Uterus (tissue), 4 donors: ENCODE data around the gene TUBA1C. TPM values are rescaled to one million over a fixed set of nuclear protein-coding genes. Genes with fewer than 3 reads are reported as not detected.
A peak's percentile ranks its signal among the peaks of the same experiment; 100 is the strongest.

ENCODE experiments used
- DNase-seq, 2 donors: peaks; one replicate each; pipeline ENCODE4 v3.0.0-alpha.2; 2019 to 2020
- H3K27ac ChIP-seq, 2 donors: fragments of 200-600 bp; sonication (generic); 1 replicate in 1 of 2; 2 replicates in 1 of 2; pipeline ENCODE4 v1.5.1; 2016 to 2018
- H3K27me3 ChIP-seq, 2 donors: fragments of 200-600 bp; sonication (generic); one replicate each; pipeline ENCODE4 v1.5.1; 2018 to 2019; ENCODE audit warnings: control low read depth in 1 of 2
- H3K36me3 ChIP-seq, 2 donors: fragments of 200-600 bp; sonication (generic); one replicate each; pipeline ENCODE4 v1.5.1; 2019; ENCODE audit warnings: control low read depth in 1 of 2
- H3K4me1 ChIP-seq, 2 donors: fragments of 200-600 bp; sonication (generic); one replicate each; pipeline ENCODE4 v1.5.1; 2018 to 2019; ENCODE audit warnings: control low read depth in 1 of 2
- H3K4me3 ChIP-seq, 2 donors: fragments of 200-600 bp; sonication (generic); 1 replicate in 1 of 2; 2 replicates in 1 of 2; pipeline ENCODE4 v1.5.1; 2018 to 2019; ENCODE audit warnings: mild to moderate bottlenecking in 1 of 2
- H3K9me3 ChIP-seq, 2 donors: fragments of 200-600 bp; sonication (generic); one replicate each; pipeline ENCODE4 v1.5.1; 2019; ENCODE audit warnings: control low read depth in 1 of 2
- POLR2A ChIP-seq, 2 donors: fragments of 450-650 bp; IDR thresholded peaks; one replicate each; pipeline ENCODE4 v1.6.1; 2016; ENCODE audit warnings: antibody characterized with exemption in 2 of 2, mild to moderate bottlenecking in 1 of 2, moderate library complexity in 1 of 2
- intact Hi-C: fragments of 100-400 bp; cut with DNase I; formaldehyde crosslinking; loops from one replicate; pipeline ENCODE4 v1.15.1; 2023; ENCODE audit warnings: low total_unique reads
- total RNA-seq, 4 donors: library from RNA; depleted of rRNA in 3 of 4; stranded (reverse); fragments of >200 nt in 3 of 4; gene quantifications; one replicate each; pipeline versions ENCODE4 v1.1.0 to v1.2.4, GENCODE V29; 2014 to 2023
- TF ChIP-seq, protein P1 (sequence below), 4 experiments: fragments of 200-600 bp in 2 of 4; fragments of 450-650 bp in 2 of 4; sonication (generic) in 2 of 4; IDR thresholded peaks; one replicate each; pipeline ENCODE4 v1.5.1; 2016 to 2019; ENCODE audit warnings: antibody characterized with exemption in 4 of 4, mild to moderate bottlenecking in 2 of 4, moderate library complexity in 1 of 4
- donor health status: DM: yes; HTN: yes; CAD: no.

TUBA1C gene
- total RNA-seq, 4 donors from 2014 or later, result 30.7 to 90.0 (median 74.6) TPM

- intact Hi-C loops, result no loop called here
- H3K36me3 ChIP-seq, result no peaks in the 10 kb centered on the region
- peaks cover 0 to 4% of the 10 kb centered on the region in 2 donors for H3K4me1 ChIP-seq
- DNase-seq, result no peak
- peak overlapping the region; percentile 46 to 65 for H3K4me3 ChIP-seq
- TF ChIP-seq, protein P1, sequence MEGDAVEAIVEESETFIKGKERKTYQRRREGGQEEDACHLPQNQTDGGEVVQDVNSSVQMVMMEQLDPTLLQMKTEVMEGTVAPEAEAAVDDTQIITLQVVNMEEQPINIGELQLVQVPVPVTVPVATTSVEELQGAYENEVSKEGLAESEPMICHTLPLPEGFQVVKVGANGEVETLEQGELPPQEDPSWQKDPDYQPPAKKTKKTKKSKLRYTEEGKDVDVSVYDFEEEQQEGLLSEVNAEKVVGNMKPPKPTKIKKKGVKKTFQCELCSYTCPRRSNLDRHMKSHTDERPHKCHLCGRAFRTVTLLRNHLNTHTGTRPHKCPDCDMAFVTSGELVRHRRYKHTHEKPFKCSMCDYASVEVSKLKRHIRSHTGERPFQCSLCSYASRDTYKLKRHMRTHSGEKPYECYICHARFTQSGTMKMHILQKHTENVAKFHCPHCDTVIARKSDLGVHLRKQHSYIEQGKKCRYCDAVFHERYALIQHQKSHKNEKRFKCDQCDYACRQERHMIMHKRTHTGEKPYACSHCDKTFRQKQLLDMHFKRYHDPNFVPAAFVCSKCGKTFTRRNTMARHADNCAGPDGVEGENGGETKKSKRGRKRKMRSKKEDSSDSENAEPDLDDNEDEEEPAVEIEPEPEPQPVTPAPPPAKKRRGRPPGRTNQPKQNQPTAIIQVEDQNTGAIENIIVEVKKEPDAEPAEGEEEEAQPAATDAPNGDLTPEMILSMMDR (IDR thresholded peaks at IDR 0.05), result no peak
- TF ChIP-seq POLR2A (IDR thresholded peaks at IDR 0.05), result no peak
- no peaks in the 10 kb centered on the region for H3K9me3 ChIP-seq
- H3K27ac ChIP-seq, result peak overlapping the region; percentile 42 to 60
- H3K27me3 ChIP-seq, result no peaks in the 10 kb centered on the region
Observed at GRCh38 chr12:49322367-49322707, 57.5 kb downstream of the TUBA1C start.

DNA sequence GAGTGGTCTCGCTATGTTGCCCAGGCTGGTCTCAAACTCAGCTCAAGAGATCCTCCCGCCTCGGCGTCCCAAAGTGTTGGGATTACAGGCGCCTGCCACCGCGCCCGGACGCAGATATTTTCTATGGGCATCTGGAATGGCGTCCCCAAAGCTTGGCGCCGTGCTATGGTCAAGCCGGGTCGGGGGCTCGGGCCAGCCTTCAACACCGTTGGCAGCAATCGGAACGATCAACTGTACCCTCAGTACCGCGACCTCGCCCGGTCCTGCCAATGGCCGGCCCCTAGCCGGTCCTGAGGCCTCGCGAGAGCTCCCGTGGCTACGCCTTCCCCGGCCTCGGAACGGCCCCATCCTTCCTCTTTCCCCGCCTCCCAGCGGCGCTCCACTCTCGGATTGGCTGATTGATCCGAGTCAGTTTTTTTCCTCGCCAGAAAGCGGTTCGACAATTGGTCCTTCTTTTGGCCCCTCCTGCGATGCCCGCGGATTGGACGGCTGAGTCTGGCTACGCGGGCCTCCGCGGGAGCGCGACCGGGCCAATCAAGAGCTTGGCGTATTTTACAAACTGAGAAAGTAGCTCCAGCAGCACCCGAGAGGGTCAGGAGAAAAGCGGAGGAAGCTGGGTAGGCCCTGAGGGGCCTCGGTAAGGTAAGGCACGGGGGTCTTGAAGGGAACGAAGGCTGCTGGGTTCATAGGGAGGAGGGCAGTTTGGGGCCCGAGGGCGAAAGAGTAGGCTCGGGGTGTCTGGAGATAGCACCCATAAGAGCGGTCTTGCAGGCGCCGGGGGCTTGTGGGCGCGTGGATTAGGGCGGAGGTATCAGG is 58.0 kb downstream of the TUBA1C start, which contains the start of gene TROAP:
Gene TROAP, plus strand, starts transcription at position 548 of the 816 bp plus-strand sequence. CDS start 354 bp downstream, outside the sequence.
- peak; percentile 17 to 58 for TF ChIP-seq POLR2A (IDR thresholded peaks at IDR 0.05)
- TF ChIP-seq, protein P1 (IDR thresholded peaks at IDR 0.05), result no peak
- H3K27me3 ChIP-seq, result no peaks in the 10 kb centered on the region
- peak within 1 kb of the TSS; percentile 42 to 60 for H3K27ac ChIP-seq
- no peaks in the 10 kb centered on the region for H3K36me3 ChIP-seq
- peak; percentile 96 to 97 for DNase-seq
- peaks cover 0 to 4% of the 10 kb centered on the region in 2 donors for H3K4me1 ChIP-seq
- intact Hi-C loops, result no loop called here
- H3K9me3 ChIP-seq, result no peaks in the 10 kb centered on the region
- H3K4me3 ChIP-seq, result peak within 1 kb of the TSS; percentile 46 to 65

- Histone ChIP-seq H3K27me3 (no peaks in the 10 kb centered on the region), H3K36me3 (no peaks in the 10 kb centered on the region), H3K27ac (no peak overlapping the region), H3K9me3 (no peaks in the 10 kb centered on the region), H3K4me1 (peaks cover 0 to 4% of the 10 kb centered on the region in 2 donors), H3K4me3 (peak overlapping the region; percentile 46 to 65)
- intact Hi-C loops, result no loop called here
- DNase-seq, result no peak
- no peak for TF ChIP-seq POLR2A (IDR thresholded peaks at IDR 0.05)
- TF ChIP-seq, protein P1 (IDR thresholded peaks at IDR 0.05), result no peak
Observed at GRCh38 chr12:49323524-49324097, 58.7 kb downstream of the TUBA1C start.

Other genes with a start within 250 kb of the TUBA1C start
- gene PRKAG1, start 246.3 kb upstream of the TUBA1C start, total RNA-seq, result 10 to 100 TPM; 34.7 to 46.6 (median 39.6) TPM
- gene KMT2D, start 204.3 kb upstream of the TUBA1C start, total RNA-seq, result 100 to 1,000 TPM in 1 of 4 donors, 10 to 100 TPM in 3; 22.3 to 138 (median 38.2) TPM
- gene RHEBL1, start 195.1 kb upstream of the TUBA1C start, total RNA-seq, result under 1 TPM in 1 of 4 donors, not detected in 3; 0.37 TPM
- gene DHH, start 170.3 kb upstream of the TUBA1C start, total RNA-seq, result 1 to 10 TPM in 2 of 4 donors, under 1 TPM in 1, not detected in 1; 0.26 to 1.7 (median 1.5) TPM
- gene LMBR1L, start 154.2 kb upstream of the TUBA1C start, total RNA-seq, result 100 to 1,000 TPM in 1 of 4 donors, 10 to 100 TPM in 3; 22.1 to 114 (median 43.2) TPM
- 100 to 1,000 TPM; 374 to 912 (median 498) TPM for gene TUBA1B, start 133.7 kb upstream of the TUBA1C start, total RNA-seq
- gene TUBA1A, start 76.0 kb upstream of the TUBA1C start, total RNA-seq, result 100 to 1,000 TPM; 241 to 900 (median 352) TPM
- 1 to 10 TPM in 2 of 4 donors, not detected in 2; 4.7 to 5.6 TPM for gene PRPH, start 30.1 kb downstream of the TUBA1C start, total RNA-seq
- gene TROAP, start 58.2 kb downstream of the TUBA1C start, total RNA-seq, result 10 to 100 TPM in 1 of 4 donors, 1 to 10 TPM in 1, not detected in 2; 1.8 to 10.2 TPM
- gene C1QL4, start 72.1 kb downstream of the TUBA1C start, total RNA-seq, result 1 to 10 TPM in 1 of 4 donors, not detected in 3; 1.7 TPM
- 1 to 10 TPM in 1 of 4 donors, not detected in 3; 4.5 TPM for gene DNAJC22, start 81.8 kb downstream of the TUBA1C start, total RNA-seq
- 10 to 100 TPM in 2 of 4 donors, 1 to 10 TPM in 2; 3.3 to 46.0 (median 16.0) TPM for gene SPATS2, start 102.4 kb downstream of the TUBA1C start, total RNA-seq